ENCODE results near the gene NECTIN1.

Gene NECTIN1

DNA sequence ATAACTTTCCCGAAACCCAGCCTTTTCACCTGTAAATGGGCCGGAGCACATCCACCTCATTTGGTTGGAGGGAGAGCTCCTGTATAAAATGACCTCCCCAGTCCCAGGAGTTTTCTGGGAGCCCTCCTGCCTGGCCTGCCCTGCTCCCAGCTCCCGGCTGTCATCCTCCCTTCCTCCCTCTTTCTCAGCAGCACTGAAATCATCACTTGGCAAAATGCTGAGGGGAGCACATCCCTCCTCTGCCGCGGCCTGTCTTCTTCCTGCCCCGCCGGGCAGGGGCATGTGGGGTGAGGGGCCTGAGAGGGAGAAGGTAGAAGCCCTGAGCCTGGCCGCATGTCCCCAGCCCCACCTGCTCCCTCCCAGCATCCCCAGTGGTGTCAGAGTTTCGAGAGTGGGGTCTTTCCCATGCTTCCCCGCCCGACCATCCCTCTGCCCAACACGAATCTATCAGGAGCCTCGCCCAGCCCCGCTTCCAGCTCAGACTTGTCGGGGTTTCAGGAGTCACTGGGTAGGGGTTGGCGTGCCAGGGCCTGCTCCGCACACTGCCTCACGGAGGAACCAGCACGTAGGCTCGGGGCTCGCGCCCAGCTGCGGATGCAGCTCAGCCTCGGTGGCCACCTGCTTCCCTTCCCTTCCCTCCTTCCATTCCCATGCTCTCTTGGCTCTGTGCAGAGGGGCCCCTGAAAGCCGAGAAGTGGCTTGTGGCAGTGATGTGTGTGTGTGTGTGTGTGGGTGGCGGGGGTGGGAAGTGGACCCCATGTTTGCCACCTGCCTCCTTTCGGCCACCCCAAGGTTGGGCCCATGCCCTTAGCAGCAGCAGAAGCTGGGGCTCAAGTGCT, 37.1 kb downstream of the NECTIN1 start:
- DNase-seq (ENCODE audit: low spot score) = no peak

DNA sequence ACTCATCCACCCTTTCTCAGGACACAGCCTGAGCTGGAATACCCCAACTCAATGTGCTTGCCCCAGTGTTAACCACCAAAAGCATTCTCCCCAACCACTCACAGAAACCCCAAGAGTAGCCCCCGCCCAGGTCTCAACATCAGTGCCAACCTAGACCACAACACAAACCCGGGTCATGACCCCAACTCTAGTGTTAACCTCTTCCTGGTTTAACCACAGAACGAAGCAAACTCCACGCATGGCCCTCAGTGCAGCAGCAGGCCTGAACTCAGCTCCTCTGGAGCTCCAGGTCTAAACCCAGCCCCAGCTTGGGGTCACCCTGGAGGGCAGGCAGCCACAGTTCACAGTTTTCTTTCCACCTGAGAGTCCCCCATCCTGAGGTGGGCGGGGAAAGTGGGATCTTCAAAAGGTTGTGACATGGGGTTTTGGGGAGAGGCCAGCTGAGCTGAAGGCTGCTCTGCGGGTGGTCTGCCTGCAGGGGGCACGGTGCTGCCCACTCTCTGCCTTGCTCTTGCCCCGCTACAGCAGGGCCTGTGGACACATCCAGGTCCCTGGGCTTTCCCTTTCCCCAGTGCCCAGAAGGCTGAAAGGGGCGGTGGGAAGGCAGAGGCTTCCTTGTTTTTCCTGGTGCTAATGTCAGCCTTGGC, 37.9 kb downstream of the NECTIN1 start:
- no peak for DNase-seq (ENCODE audit: low spot score)

- DNase-seq (ENCODE audit: low spot score) = no peak
Measured at GRCh38 chr11:119689302-119689701, 39.7 kb downstream of the NECTIN1 start.

GRCh38 chr11:119688356-119688755, 40.6 kb downstream of the NECTIN1 start:
- no peak for DNase-seq (ENCODE audit: low spot score)

GRCh38 chr11:119687373-119688046, 41.5 kb downstream of the NECTIN1 start:
- DNase-seq (ENCODE audit: low spot score) = no peak

- DNase-seq (ENCODE audit: low spot score) = no peak
Measured at GRCh38 chr11:119686177-119686882, 42.7 kb downstream of the NECTIN1 start.

GRCh38 chr11:119685111-119685746, 43.8 kb downstream of the NECTIN1 start:
- no peak for DNase-seq (ENCODE audit: low spot score)

DNA sequence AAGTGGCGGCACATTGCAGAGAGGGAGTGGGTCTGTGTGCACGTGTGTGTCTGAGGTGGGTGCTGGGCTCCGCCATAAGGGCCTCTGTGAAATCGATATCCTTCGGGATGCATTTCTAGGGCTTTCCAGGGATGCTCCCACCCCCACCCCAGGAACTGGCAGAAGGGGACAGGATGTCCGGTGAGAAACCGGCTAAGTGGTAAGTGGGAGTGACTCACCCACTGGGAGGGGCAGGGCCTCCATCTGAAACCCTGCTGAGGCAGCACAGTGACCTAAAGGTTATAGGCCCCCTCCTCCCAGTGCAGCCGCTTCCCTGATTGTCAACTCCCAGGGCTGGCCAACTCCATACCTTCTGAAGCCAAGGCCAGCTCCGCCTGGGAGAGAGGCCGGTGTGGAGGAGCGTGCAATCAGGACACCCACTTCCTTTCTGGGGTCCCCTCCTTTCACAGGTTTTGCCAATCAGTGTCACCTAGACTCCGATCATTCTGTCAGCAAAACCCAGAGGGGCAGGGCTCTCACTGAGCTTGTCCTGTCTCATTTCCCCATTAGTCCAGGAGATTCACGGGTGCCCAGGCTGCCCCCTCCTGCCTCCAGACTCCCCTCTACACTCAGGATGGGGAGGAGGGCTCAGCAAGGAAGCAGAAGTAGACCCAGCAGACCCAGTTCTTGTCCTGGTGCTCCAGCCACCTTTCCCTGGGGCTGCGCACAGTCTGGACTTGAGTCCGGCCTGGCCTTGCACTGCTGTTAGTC, 44.5 kb downstream of the NECTIN1 start:
- no peak for DNase-seq (ENCODE audit: low spot score)

GRCh38 chr11:119683783-119684182, 45.2 kb downstream of the NECTIN1 start:
- no peak for DNase-seq (ENCODE audit: low spot score)

- DNase-seq (ENCODE audit: low spot score) = no peak
Measured at GRCh38 chr11:119681361-119681910, 47.6 kb downstream of the NECTIN1 start.

- peak; percentile 70 for DNase-seq (ENCODE audit: low spot score)
Measured at GRCh38 chr11:119680541-119681360, 48.2 kb downstream of the NECTIN1 start.

- no peak for DNase-seq (ENCODE audit: low spot score)
Measured at GRCh38 chr11:119679346-119679745, 49.7 kb downstream of the NECTIN1 start.

DNA sequence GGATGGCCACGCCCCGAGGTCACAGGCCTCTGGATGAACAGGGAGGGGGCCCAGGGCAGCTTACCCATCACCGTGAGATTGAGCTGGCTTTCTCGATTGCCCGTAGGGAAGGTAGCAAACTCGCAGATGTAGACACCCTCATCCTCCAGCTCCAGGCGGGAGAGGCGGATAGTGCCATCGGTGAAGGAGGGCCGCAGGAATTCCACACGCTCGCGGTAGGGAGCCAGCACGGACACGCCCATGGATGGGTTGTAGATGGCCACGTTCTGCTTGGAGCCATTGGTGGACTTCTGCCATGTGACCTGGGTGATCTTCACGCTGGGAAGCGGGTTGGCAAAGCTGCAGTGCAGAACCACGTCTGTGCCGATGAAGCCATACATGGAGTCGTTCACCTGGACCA, 50.6 kb downstream of the NECTIN1 start:
- no peak for DNase-seq (ENCODE audit: low spot score)

GRCh38 chr11:119677840-119678239, 51.2 kb downstream of the NECTIN1 start:
- DNase-seq (ENCODE audit: low spot score) = no peak

DNA sequence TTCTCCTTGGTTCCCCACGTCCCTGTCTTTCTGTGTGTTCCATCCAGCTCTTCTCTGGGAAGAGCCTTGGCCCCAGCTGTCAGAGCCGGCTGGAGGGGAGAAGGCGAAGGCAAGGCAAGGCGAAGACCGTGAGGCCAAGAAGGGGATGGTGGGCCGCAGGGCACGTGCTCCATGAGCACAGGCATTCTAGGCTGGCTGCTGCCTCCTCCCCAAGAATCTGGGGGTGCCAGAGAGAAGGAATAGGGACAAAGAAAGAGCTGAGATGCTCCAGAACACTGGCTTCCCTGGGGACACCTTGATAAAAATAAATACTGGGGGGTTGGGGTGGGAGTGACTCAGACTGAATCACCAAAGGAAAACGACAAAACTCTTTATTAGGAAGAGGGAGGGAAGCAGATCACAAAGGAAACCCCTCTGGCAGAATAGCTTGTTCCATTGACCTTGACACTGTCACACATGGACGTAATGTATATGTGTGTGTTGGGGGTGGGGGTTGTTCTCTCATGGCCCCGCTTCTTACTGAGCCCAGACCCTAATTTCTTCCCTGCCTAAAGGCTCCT, 52.5 kb downstream of the NECTIN1 start:
- no peak for DNase-seq (ENCODE audit: low spot score)

- DNase-seq (ENCODE audit: low spot score) = no peak
Measured at GRCh38 chr11:119673759-119674336, 55.2 kb downstream of the NECTIN1 start.

GRCh38 chr11:119673052-119673758, 55.8 kb downstream of the NECTIN1 start:
- DNase-seq (ENCODE audit: low spot score) = no peak

DNA sequence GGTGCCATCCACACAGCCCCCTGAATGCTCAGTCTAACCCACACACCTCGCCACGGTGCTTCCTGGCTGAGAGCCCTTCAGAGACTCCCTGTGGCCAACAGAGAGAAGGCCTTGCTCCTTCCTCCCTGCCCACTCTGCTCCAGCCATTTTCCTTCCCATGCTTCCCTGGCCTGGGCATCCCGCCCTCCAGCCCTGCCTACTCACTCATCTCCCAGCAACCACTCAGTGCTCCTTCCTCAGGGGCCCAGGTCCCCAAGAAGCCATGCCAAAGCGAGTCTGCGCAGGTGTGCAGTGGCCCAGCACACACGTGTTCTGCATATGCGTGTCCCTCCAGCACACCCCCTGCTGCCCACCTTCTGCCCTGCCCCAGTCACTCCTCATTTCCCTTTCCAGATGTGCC, 56.4 kb downstream of the NECTIN1 start:
- no peak for DNase-seq (ENCODE audit: low spot score)

Measured in globus pallidus (tissue), 1 donor.